BLaER1 (cell line): ENCODE measurements around the gene OR1D2.
A peak's percentile ranks its signal among the peaks of the same experiment; 100 is the strongest.
"Not testable (repeated sequence)": the region's sequence is repeated elsewhere in the genome, so short reads cannot be mapped to it uniquely, and the experiment has no call there.

Experiments
- H3K27ac ChIP-seq: shearing (Covaris generic); formaldehyde crosslinking; 2 replicates; pipeline ENCODE4 v1.8.1; 2022
- H3K27me3 ChIP-seq: shearing (Covaris generic); formaldehyde crosslinking; 2 replicates; pipeline ENCODE4 v1.8.1; 2022
- H3K36me3 ChIP-seq: shearing (Covaris generic); formaldehyde crosslinking; 2 replicates; pipeline ENCODE4 v1.8.1; 2022
- H3K4me1 ChIP-seq: shearing (Covaris generic); formaldehyde crosslinking; 2 replicates; pipeline ENCODE4 v1.8.1; 2022
- H3K4me2 ChIP-seq: shearing (Covaris generic); formaldehyde crosslinking; 2 replicates; pipeline ENCODE4 v1.8.1; 2022
- H3K4me3 ChIP-seq: shearing (Covaris generic); formaldehyde crosslinking; 2 replicates; pipeline ENCODE4 v1.8.1; 2022
- H3K9ac ChIP-seq: shearing (Covaris generic); formaldehyde crosslinking; 2 replicates; pipeline ENCODE4 v1.8.1; 2022
- H3K9me3 ChIP-seq: shearing (Covaris generic); formaldehyde crosslinking; 2 replicates; pipeline ENCODE4 v1.8.1; 2022
- H4K20me1 ChIP-seq: shearing (Covaris generic); formaldehyde crosslinking; 2 replicates; pipeline ENCODE4 v1.8.1; 2022
- Cebpa-rat ChIP-seq: shearing (Covaris generic); IDR thresholded peaks from 2 replicates; pipeline ENCODE4 v1.8.1; 2022

OR1D2 gene, protein sequence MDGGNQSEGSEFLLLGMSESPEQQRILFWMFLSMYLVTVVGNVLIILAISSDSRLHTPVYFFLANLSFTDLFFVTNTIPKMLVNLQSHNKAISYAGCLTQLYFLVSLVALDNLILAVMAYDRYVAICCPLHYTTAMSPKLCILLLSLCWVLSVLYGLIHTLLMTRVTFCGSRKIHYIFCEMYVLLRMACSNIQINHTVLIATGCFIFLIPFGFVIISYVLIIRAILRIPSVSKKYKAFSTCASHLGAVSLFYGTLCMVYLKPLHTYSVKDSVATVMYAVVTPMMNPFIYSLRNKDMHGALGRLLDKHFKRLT

DNA sequence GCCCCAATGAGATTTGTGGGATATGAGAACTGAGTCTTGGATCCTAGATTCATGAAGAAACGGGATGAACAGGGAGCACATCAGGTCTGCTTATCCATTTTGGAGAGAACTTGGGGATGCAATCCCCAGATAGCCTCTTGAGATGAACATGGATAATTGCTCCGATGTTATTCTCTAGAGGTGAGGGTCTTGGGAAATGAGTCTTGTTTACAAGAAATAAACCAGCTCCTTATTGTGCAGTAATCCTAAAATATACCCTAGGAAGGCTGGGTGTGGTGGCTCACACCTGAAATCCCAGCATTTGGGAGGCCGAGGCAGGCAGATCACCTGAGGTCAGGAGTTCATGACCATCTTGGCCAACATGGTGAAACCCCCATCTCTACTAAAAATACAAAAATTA lies at the start of gene OR1D2:
Gene OR1D2, minus strand, starts transcription at position 101 of the 400 bp plus-strand sequence. CDS start 11,426 bp downstream, outside the sequence.
- no peak within 1 kb of the TSS for H3K4me3 ChIP-seq
- peaks cover 24% of the 10 kb centered on the region for H3K9me3 ChIP-seq
- no peaks in the 10 kb centered on the region for H3K4me1 ChIP-seq
- H3K27ac ChIP-seq, result no peak within 1 kb of the TSS
- H3K4me2 ChIP-seq, result no peak within 1 kb of the TSS
- H3K27me3 ChIP-seq, result no peaks in the 10 kb centered on the region
- TF ChIP-seq Cebpa-rat, result no peak
- H3K9ac ChIP-seq, result no peak within 1 kb of the TSS
- no peaks in the 10 kb centered on the region for H4K20me1 ChIP-seq
- no peaks in the 10 kb centered on the region for H3K36me3 ChIP-seq

DNA sequence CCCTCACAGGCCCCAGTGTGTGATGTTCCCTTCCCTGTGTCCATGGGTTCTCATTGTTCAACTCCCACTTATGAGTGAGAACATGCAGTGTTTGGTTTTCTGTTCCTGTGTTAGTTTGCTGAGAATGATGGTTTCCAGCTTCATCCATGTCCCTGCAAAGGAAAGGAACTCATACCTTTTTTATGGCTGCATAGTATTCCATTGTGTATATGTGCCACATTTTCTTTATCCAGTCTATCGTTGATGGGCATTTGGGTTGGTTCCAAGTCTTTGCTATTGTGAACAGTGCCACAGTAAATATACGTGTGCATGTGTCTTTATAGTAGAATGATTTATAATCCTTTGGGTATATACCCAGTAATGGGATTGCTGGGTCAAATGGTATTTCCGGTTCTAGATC lies 33.3 kb upstream of the OR1D2 start:
- H3K9ac ChIP-seq, H3K9me3 ChIP-seq, H3K4me1 ChIP-seq, H3K36me3 ChIP-seq, H3K27ac ChIP-seq, H4K20me1 ChIP-seq, H3K27me3 ChIP-seq, H3K4me3 ChIP-seq, H3K4me2 ChIP-seq: not testable (repeated sequence)

- Histone ChIP-seq H3K4me1 (no peaks in the 10 kb centered on the region), H3K36me3 (no peaks in the 10 kb centered on the region), H3K4me2 (no peak within 1 kb of the TSS), H3K27me3 (no peaks in the 10 kb centered on the region), H3K9ac (no peak within 1 kb of the TSS), H4K20me1 (no peaks in the 10 kb centered on the region), H3K27ac (no peak within 1 kb of the TSS), H3K9me3 (no peaks in the 10 kb centered on the region), H3K4me3 (no peak within 1 kb of the TSS)
- TF ChIP-seq Cebpa-rat, result no peak
These were observed 23.2 kb upstream of the OR1D2 start, which contains the start of gene OR1G1 for GRCh38 chr17:3127451-3127850. Gene OR1G1, minus strand, starts transcription at chr17:3127551. Its CDS starts 0 bp downstream, at chr17:3127551.

GRCh38 chr17:3073850-3074249 lies 30.4 kb downstream of the OR1D2 start:
- not testable (repeated sequence) for H3K27me3 ChIP-seq, H3K4me1 ChIP-seq, H3K9ac ChIP-seq, H4K20me1 ChIP-seq, H3K27ac ChIP-seq, H3K4me3 ChIP-seq, H3K9me3 ChIP-seq, H3K36me3 ChIP-seq, H3K4me2 ChIP-seq

GRCh38 chr17:3065192-3065591 lies 39.0 kb downstream of the OR1D2 start:
- H3K27me3 ChIP-seq, H3K4me3 ChIP-seq, H3K4me1 ChIP-seq, H3K9me3 ChIP-seq, H4K20me1 ChIP-seq, H3K9ac ChIP-seq, H3K27ac ChIP-seq, H3K36me3 ChIP-seq, H3K4me2 ChIP-seq: not testable (repeated sequence)

GRCh38 chr17:3063507-3063906 lies 40.7 kb downstream of the OR1D2 start, which contains the start of gene OR1D5:
Gene OR1D5, minus strand, starts transcription at chr17:3063607. Its CDS starts 0 bp downstream, at chr17:3063607.
- not testable (repeated sequence) for H3K9ac ChIP-seq

GRCh38 chr17:3062824-3063377 lies 41.3 kb downstream of the OR1D2 start:
- H4K20me1 ChIP-seq, H3K27me3 ChIP-seq, H3K4me3 ChIP-seq, H3K4me1 ChIP-seq, H3K36me3 ChIP-seq, H3K9me3 ChIP-seq, H3K27ac ChIP-seq, H3K9ac ChIP-seq, H3K4me2 ChIP-seq: not testable (repeated sequence)

More at GRCh38 chr17:3063507-3063906, 40.7 kb downstream of the OR1D2 start, which contains the start of gene OR1D5:
- not testable (repeated sequence) for H3K4me3 ChIP-seq, H3K4me1 ChIP-seq, H3K27ac ChIP-seq, H3K36me3 ChIP-seq, H3K27me3 ChIP-seq, H4K20me1 ChIP-seq, H3K4me2 ChIP-seq, H3K9me3 ChIP-seq

- not testable (repeated sequence) for H3K4me3 ChIP-seq, H3K27ac ChIP-seq, H3K36me3 ChIP-seq, H3K4me1 ChIP-seq, H3K9me3 ChIP-seq, H3K4me2 ChIP-seq, H3K9ac ChIP-seq, H4K20me1 ChIP-seq, H3K27me3 ChIP-seq
These were observed 49.4 kb downstream of the OR1D2 start for GRCh38 chr17:3054868-3055267.

GRCh38 chr17:3049705-3050295 lies 54.4 kb downstream of the OR1D2 start:
- Histone ChIP-seq H3K36me3 (no peaks in the 10 kb centered on the region), H3K27me3 (no peaks in the 10 kb centered on the region), H3K4me1 (peaks cover 12% of the 10 kb centered on the region), H3K4me3 (no peak overlapping the region; the same call in 1 of the 2 replicates), H3K4me2 (peak overlapping the region; percentile 90), H3K9me3 (no peaks in the 10 kb centered on the region), H3K27ac (no peak overlapping the region), H4K20me1 (no peaks in the 10 kb centered on the region), H3K9ac (no peak overlapping the region)
- no peak for TF ChIP-seq Cebpa-rat

- Histone ChIP-seq H3K27ac (peak overlapping the region; percentile 83), H3K9ac (peak overlapping the region; percentile 80)
These were observed 55.3 kb downstream of the OR1D2 start for GRCh38 chr17:3048727-3049471.

More at GRCh38 chr17:3048727-3049471, 55.3 kb downstream of the OR1D2 start:
- no peaks in the 10 kb centered on the region for H3K36me3 ChIP-seq
- H3K4me1 ChIP-seq, result peaks cover 12% of the 10 kb centered on the region
- no peaks in the 10 kb centered on the region for H3K27me3 ChIP-seq
- peak overlapping the region; percentile 76 for H3K4me3 ChIP-seq
- peaks cover 8% of the 10 kb centered on the region for H3K9me3 ChIP-seq
- no peaks in the 10 kb centered on the region for H4K20me1 ChIP-seq
- no peak for TF ChIP-seq Cebpa-rat
- peak overlapping the region; percentile 90 for H3K4me2 ChIP-seq
